ENCODE measurements around the gene CHKA.

CHKA gene

DNA sequence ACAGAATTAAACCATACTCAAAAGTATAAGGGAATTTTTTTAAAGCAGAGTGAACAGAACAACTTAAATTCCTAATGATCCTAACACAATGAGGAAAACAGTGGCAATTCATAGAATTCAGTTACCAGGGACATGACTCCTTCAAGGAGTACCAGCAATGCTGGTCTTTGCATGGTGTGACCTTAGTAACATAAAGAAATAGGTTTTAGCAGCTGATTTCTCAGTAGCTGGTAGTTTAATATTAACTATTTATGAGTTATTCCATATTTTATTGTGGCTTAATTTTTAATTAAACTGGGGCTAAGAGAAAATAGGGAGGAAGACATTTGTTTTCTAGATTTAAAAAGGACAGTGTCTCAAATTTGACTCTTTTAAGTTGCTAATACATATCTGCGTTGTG is 30.9 kb downstream of the CHKA start:
- no peak overlapping the region for H3K4me3 ChIP-seq (replicated peaks; ENCODE audit: low read depth, low read length)
- DNase-seq (ENCODE audit: low read depth) = no peak
- TF ChIP-seq, protein P1, sequence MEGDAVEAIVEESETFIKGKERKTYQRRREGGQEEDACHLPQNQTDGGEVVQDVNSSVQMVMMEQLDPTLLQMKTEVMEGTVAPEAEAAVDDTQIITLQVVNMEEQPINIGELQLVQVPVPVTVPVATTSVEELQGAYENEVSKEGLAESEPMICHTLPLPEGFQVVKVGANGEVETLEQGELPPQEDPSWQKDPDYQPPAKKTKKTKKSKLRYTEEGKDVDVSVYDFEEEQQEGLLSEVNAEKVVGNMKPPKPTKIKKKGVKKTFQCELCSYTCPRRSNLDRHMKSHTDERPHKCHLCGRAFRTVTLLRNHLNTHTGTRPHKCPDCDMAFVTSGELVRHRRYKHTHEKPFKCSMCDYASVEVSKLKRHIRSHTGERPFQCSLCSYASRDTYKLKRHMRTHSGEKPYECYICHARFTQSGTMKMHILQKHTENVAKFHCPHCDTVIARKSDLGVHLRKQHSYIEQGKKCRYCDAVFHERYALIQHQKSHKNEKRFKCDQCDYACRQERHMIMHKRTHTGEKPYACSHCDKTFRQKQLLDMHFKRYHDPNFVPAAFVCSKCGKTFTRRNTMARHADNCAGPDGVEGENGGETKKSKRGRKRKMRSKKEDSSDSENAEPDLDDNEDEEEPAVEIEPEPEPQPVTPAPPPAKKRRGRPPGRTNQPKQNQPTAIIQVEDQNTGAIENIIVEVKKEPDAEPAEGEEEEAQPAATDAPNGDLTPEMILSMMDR (IDR thresholded peaks at IDR 0.05; ENCODE audit: low read length, missing control alignments) = no peak

- TF ChIP-seq, protein P1 (IDR thresholded peaks at IDR 0.05; ENCODE audit: low read length, missing control alignments) = no peak
- DNase-seq (ENCODE audit: low read depth) = no peak
- no peak overlapping the region for H3K4me3 ChIP-seq (replicated peaks; ENCODE audit: low read depth, low read length)
Measured at GRCh38 chr11:68089679-68090078, 31.5 kb downstream of the CHKA start.

- H3K4me3 ChIP-seq (replicated peaks; ENCODE audit: low read depth, low read length) = no peak overlapping the region
- TF ChIP-seq, protein P1 (IDR thresholded peaks at IDR 0.05; ENCODE audit: low read length, missing control alignments) = no peak
- DNase-seq (ENCODE audit: low read depth) = no peak
Measured at GRCh38 chr11:68083517-68083916, 37.7 kb downstream of the CHKA start.

GRCh38 chr11:68082481-68082880 is 38.7 kb downstream of the CHKA start:
- no peak overlapping the region for H3K4me3 ChIP-seq (replicated peaks; ENCODE audit: low read depth, low read length)
- TF ChIP-seq, protein P1 (IDR thresholded peaks at IDR 0.05; ENCODE audit: low read length, missing control alignments) = no peak
- no peak for DNase-seq (ENCODE audit: low read depth)

DNA sequence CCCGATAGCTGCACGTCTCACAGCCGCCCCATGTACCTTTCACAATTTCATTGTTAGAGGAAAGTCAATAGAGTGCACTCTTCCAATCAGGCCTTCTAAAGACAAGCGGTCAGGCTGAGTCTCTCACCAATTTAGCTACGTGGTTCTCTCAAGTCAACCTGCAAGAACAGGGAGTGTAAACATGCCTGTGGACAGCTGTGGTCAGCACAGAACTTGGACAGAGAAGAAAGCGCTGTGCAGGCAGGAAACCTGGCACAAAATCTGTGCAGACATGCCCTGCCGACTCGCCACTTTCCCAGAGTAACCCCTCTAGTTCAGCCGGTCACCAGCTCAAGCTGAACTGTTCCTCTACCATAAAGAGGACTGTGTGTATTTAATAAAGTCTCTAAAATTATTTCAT is 39.5 kb downstream of the CHKA start:
- TF ChIP-seq, protein P1 (IDR thresholded peaks at IDR 0.05; ENCODE audit: low read length, missing control alignments) = no peak
- H3K4me3 ChIP-seq (replicated peaks; ENCODE audit: low read depth, low read length) = no peak overlapping the region
- DNase-seq (ENCODE audit: low read depth) = no peak

DNA sequence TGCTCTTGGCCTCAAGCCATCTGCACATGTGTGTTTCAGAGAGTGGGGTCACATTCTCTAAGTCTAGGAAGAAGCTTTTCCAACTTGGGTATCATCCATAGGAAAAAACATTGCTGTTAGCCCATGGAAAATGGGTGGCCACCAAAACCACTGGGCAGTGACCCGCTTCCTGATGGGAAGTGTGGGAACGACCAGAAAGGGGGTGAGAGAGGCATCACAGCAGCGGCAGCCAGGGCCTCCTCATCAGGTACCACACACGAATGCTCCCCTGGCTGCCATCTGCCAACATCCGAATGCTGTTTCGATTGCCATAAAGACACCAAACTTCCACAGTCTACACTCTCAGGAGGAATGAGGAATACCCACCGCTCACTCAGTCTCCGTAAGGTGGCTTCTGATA is 40.3 kb downstream of the CHKA start:
- no peak for DNase-seq (ENCODE audit: low read depth)
- H3K4me3 ChIP-seq (replicated peaks; ENCODE audit: low read depth, low read length) = no peak overlapping the region
- TF ChIP-seq, protein P1 (IDR thresholded peaks at IDR 0.05; ENCODE audit: low read length, missing control alignments) = no peak

All from fibroblast of pulmonary artery (primary cell).